ENCODE measurements around the gene LRIG1. TPM values are rescaled to one million over a fixed set of nuclear protein-coding genes. Genes with fewer than 3 reads are reported as not detected.

The LRIG1 gene
- total and polyA plus RNA-seq, 2 of the 8 experiments (the other 6 are each of a cell fraction or from before 2014, with no cell fraction given), result 78.1 to 88.7 TPM

DNA sequence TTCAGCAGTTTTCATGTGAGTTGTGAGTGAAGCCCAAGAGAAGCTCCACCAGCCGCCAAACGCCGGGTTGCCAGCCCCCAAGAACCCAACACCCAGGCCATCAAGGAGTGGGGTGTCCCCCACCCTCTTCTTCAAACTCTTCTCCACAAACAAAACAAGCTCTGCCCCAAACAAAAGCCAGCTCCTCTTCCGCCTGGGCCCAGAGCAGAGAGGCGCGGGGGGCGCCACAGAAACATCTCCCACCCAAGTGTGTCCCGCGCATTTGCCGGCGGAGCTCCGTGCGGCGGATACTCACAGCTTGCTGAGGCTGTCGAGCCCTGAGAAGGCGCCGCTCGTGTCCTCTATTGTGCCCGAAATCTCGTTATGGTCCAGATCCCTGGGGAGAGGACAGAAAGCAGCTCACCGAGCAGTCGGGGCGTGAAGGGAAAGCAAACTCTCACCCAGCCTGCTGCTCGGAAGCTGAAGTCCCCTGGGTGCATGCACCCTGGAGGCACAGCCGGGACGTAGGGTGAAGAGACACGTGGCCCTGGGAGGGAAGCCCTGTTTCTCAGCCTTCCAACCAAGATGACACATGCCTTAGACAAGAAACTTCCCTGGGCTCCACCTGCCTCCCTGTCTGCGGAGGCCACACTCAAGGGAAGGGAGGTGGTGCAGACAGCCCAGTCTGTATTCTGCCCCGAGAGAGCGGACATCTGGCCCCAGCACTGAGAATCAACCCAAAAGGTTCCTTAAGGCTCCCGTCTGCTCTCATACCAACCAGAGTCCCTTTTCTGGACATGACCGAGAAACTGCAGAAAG lies 95.7 kb downstream of the LRIG1 start:
- Histone ChIP-seq H3K14ac (ENCODE audit: insufficient read length) (no peak overlapping the region), H3K23me2 (ENCODE audit: low read depth, low read length) (no peaks in the 10 kb centered on the region), H4K8ac (ENCODE audit: extremely low read depth, insufficient read depth, low read length) (no peak overlapping the region; the same call in 1 of the 2 replicates), H2AK5ac (ENCODE audit: low read depth, low read length) (no peak overlapping the region), H4K20me1 (replicated peaks in 1 of 2; ENCODE audit: control insufficient read depth in 1 of 2, insufficient read depth in 2 of 2, low read length in 2 of 2) (peaks cover 12 to 28% of the 10 kb centered on the region in 2 experiments), H3K9ac (replicated peaks in 1 of 4; ENCODE audit: extremely low read depth in 1 of 4, low read depth in 3 of 4, low read length in 3 of 4) (no peak overlapping the region), H4K91ac (replicated peaks; ENCODE audit: insufficient read length, low read length) (no peak overlapping the region), H3K4me3 (ENCODE audit: extremely low read depth in 1 of 4, insufficient read depth in 2 of 4, low read depth in 3 of 4, low read length in 4 of 4) (no peak overlapping the region), H3K27ac (ENCODE audit: low read depth, low read length) (no peak overlapping the region), H2BK5ac (ENCODE audit: low read depth, low read length) (peak overlapping the region; percentile 24; the same call in 1 of the 2 replicates), H4K5ac (ENCODE audit: insufficient read length, low read depth, low read length) (no peak overlapping the region), H3K9me3 (ENCODE audit: insufficient read depth in 2 of 2, low read depth in 1 of 2, low read length in 1 of 2) (no peaks in the 10 kb centered on the region), H2BK12ac (ENCODE audit: low read depth, low read length) (no peak overlapping the region), H3K79me2 (ENCODE audit: control insufficient read depth in 1 of 2, insufficient read depth in 2 of 2, low read length in 2 of 2) (peaks cover 0 to 85% of the 10 kb centered on the region in 2 experiments; a peak in 2 of 4 replicates), H3K18ac (ENCODE audit: extremely low read depth, low read length) (no peak overlapping the region), H2BK15ac (ENCODE audit: low read length) (no peak overlapping the region), H2AFZ (ENCODE audit: low read length) (no peak overlapping the region), H3K4ac (replicated peaks; ENCODE audit: insufficient read length, low read depth, low read length) (no peak overlapping the region), H3K36me3 (ENCODE audit: control insufficient read depth in 2 of 4, insufficient read depth in 4 of 4, low read length in 3 of 4) (peaks cover 41 to 80% (median 58%) of the 10 kb centered on the region in 4 experiments), H3K23ac (ENCODE audit: insufficient read length) (no peak overlapping the region), H2BK20ac (ENCODE audit: low read length) (no peak overlapping the region), H3K56ac (replicated peaks; ENCODE audit: insufficient read length, low read depth, low read length) (no peak overlapping the region), H2BK120ac (replicated peaks; ENCODE audit: low read depth, low read length) (no peak overlapping the region), H3K27me3 (replicated peaks in 1 of 4; ENCODE audit: control insufficient read depth in 3 of 4, extremely low read depth in 1 of 4, insufficient read depth in 3 of 4, low read length in 3 of 4) (no peaks in the 10 kb centered on the region), H3K79me1 (ENCODE audit: low read depth, low read length) (peaks cover 3% of the 10 kb centered on the region), H3K4me2 (ENCODE audit: insufficient read depth in 1 of 2, low read depth in 2 of 2, low read length in 2 of 2) (no peak overlapping the region), H3K4me1 (replicated peaks in 1 of 4; ENCODE audit: control insufficient read depth in 3 of 4, insufficient read depth in 4 of 4, low read length in 3 of 4) (peaks cover 0 to 16% (median 10%) of the 10 kb centered on the region in 4 experiments)
- FAIRE-seq, result no peak
- POLR2A ChIA-PET (ENCODE audit: partially characterized antibody), result interaction anchor here (1.0 to 2.0 kb wide), 3 partner anchors 15 to 92 kb away, joined by 3 to 5 read pairs (median 3); no protein-coding TSS in a partner anchor
- WGBS, 2 experiments (ENCODE audit: extremely low coverage in 1 of 2, insufficient coverage in 1 of 2, insufficient read length in 1 of 2, insufficient replicate concordance in 2 of 2, low coverage in 1 of 2, low lambda C conversion rate in 2 of 2, missing lambda C conversion rate in 1 of 2), result 96% methylated on average over 31 of the region's 32 CpGs; no CpG with 5 or more reads in 1 of the 2 experiments
- no peak for DNase-seq (ENCODE audit: low read depth in 1 of 2, low spot score in 2 of 2)
- CTCF ChIA-PET (ENCODE audit: partially characterized antibody), result interaction anchor here (0.8 to 2.5 kb wide), 9 partner anchors 10 to 567 kb away, joined by 3 to 9 read pairs (median 3); no protein-coding TSS in a partner anchor
- no peak for TF ChIP-seq SIN3A (conservative IDR thresholded peaks at IDR 0.05 in 1 of 2, IDR thresholded peaks at IDR 0.05 in 1 of 2; ENCODE audit: low read depth in 1 of 2, low read length in 2 of 2)
- TF ChIP-seq JUN (IDR thresholded peaks at IDR 0.05; ENCODE audit: low read depth, low read length), result no peak
- no peak for TF ChIP-seq POLR2A (IDR thresholded peaks at IDR 0.05; ENCODE audit: control extremely low read depth in 1 of 2, low read depth in 2 of 2, low read length in 2 of 2)
- no peak for TF ChIP-seq PHF8 (conservative IDR thresholded peaks at IDR 0.05; ENCODE audit: low read depth, low read length)
- TF ChIP-seq KDM5A (IDR thresholded peaks at IDR 0.05; ENCODE audit: low read length), result no peak
- TF ChIP-seq E2F6 (IDR thresholded peaks at IDR 0.05), result no peak
- TF ChIP-seq RXRA (IDR thresholded peaks at IDR 0.05; ENCODE audit: insufficient read depth, low read depth, low read length), result no peak
- no peak for TF ChIP-seq SP4 (IDR thresholded peaks at IDR 0.05; ENCODE audit: low read length)
- no peak for TF ChIP-seq KDM4A (IDR thresholded peaks at IDR 0.05; ENCODE audit: low read depth, low read length, severe bottlenecking)
- TF ChIP-seq HDAC2 (IDR thresholded peaks at IDR 0.05; ENCODE audit: borderline replicate concordance in 1 of 2, low read depth in 2 of 2, low read length in 2 of 2), result no peak
- TF ChIP-seq SP2 (IDR thresholded peaks at IDR 0.05; ENCODE audit: low read length), result no peak
